T-helper 2 cell treated with Interferon-gamma antibody and Interleukin-4, amounts not matched to agents 100 ng/mL and 5 ng/mL, for 36 hours (primary cell): ENCODE measurements around the gene ZNF280A. TPM values are rescaled to one million over a fixed set of nuclear protein-coding genes. Genes with fewer than 3 reads are reported as not detected.
"Not testable (repeated sequence)": the region's sequence is repeated elsewhere in the genome, so short reads cannot be mapped to it uniquely, and the experiment has no call there.

Source experiments
- intact Hi-C: fragments of 100-400 bp; cut with micrococcal nuclease; formaldehyde crosslinking; loops from one replicate; pipeline ENCODE4 v1.15.1; 2023
- total RNA-seq: library from RNA; stranded (reverse); gene quantifications from 2 replicates; pipeline ENCODE4 v1.2.3, GENCODE V29; 2022

The ZNF280A gene
- total RNA-seq, 1 donor from 2014 or later, result not detected

- intact Hi-C loops, result no loop called here
These were observed 26.4 kb upstream of the ZNF280A start for GRCh38 chr22:22546490-22546889.

- intact Hi-C loops, result no loop called here
These were observed 25.0 kb upstream of the ZNF280A start for GRCh38 chr22:22545084-22545483.

- intact Hi-C loops, result no loop called here
These were observed 18.3 kb upstream of the ZNF280A start for GRCh38 chr22:22538226-22538989.

GRCh38 chr22:22536916-22537315 is 16.8 kb upstream of the ZNF280A start:
- intact Hi-C loops, result no loop called here

- intact Hi-C loops, result no loop called here
These were observed 16.4 kb upstream of the ZNF280A start for GRCh38 chr22:22536515-22536914.

- intact Hi-C loops, result no loop called here
These were observed 15.6 kb upstream of the ZNF280A start for GRCh38 chr22:22535662-22536061.

GRCh38 chr22:22534604-22535415 is 14.7 kb upstream of the ZNF280A start:
- intact Hi-C loops, result no loop called here

- intact Hi-C loops, result no loop called here
These were observed 13.8 kb upstream of the ZNF280A start for GRCh38 chr22:22533863-22534262.

- intact Hi-C loops, result no loop called here
These were observed 13.3 kb upstream of the ZNF280A start for GRCh38 chr22:22533417-22533816.

GRCh38 chr22:22532547-22533071 is 12.5 kb upstream of the ZNF280A start:
- intact Hi-C loops, result not testable (repeated sequence)

GRCh38 chr22:22531770-22532546 is 11.9 kb upstream of the ZNF280A start:
- intact Hi-C loops, result no loop called here

GRCh38 chr22:22528780-22529179 is 8.7 kb upstream of the ZNF280A start:
- intact Hi-C loops, result no loop called here

GRCh38 chr22:22527312-22527711 is 7.2 kb upstream of the ZNF280A start:
- intact Hi-C loops, result no loop called here

GRCh38 chr22:22526125-22526912 is 6.2 kb upstream of the ZNF280A start:
- intact Hi-C loops, result no loop called here

GRCh38 chr22:22523494-22523893 is 3.4 kb upstream of the ZNF280A start:
- intact Hi-C loops, result no loop called here

- intact Hi-C loops, result no loop called here
These were observed 1.6 kb upstream of the ZNF280A start for GRCh38 chr22:22521631-22522030.

- intact Hi-C loops, result no loop called here
These were observed 865 bp upstream of the ZNF280A start for GRCh38 chr22:22520667-22521602.

- intact Hi-C loops, result no loop called here
These were observed 479 bp downstream of the ZNF280A start for GRCh38 chr22:22519591-22519990.

GRCh38 chr22:22516992-22517391 is 3.1 kb downstream of the ZNF280A start:
- intact Hi-C loops, result no loop called here

GRCh38 chr22:22515890-22516289 is 4.2 kb downstream of the ZNF280A start:
- intact Hi-C loops, result no loop called here
